ENCODE results near the gene STMN1.

GRCh38 chr1:25916460-25916859, 10.2 kb upstream of the STMN1 start:
- TF ChIP-seq, protein P1, sequence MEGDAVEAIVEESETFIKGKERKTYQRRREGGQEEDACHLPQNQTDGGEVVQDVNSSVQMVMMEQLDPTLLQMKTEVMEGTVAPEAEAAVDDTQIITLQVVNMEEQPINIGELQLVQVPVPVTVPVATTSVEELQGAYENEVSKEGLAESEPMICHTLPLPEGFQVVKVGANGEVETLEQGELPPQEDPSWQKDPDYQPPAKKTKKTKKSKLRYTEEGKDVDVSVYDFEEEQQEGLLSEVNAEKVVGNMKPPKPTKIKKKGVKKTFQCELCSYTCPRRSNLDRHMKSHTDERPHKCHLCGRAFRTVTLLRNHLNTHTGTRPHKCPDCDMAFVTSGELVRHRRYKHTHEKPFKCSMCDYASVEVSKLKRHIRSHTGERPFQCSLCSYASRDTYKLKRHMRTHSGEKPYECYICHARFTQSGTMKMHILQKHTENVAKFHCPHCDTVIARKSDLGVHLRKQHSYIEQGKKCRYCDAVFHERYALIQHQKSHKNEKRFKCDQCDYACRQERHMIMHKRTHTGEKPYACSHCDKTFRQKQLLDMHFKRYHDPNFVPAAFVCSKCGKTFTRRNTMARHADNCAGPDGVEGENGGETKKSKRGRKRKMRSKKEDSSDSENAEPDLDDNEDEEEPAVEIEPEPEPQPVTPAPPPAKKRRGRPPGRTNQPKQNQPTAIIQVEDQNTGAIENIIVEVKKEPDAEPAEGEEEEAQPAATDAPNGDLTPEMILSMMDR (IDR thresholded peaks at IDR 0.05): no peak
- TF ChIP-seq POLR2A (IDR thresholded peaks at IDR 0.05): no peak

Data from heart left ventricle (tissue), 13 donors.